Stimulated activated effector memory CD8-positive, alpha-beta T cell treated with anti-CD3 and anti-CD28 coated beads, Interleukin-12 subunit alpha, Interleukin-12 subunit beta, amount 100 ng/mL, for 72 hours (primary cell): ENCODE measurements around the gene ATG3.

Experiments used
- ATAC-seq: fragments of 150-1000 bp; cut with Tn5 transposase; 2 replicates; pipeline ENCODE4 v1.10.0; 2021
- DNase-seq, 2 donors: peaks; one replicate each; pipeline ENCODE4 v3.0.0; 2021 to 2022; ENCODE audit warnings: low spot score in 2 of 2
- H3K27ac Mint-ChIP-seq: one replicate; pipeline ENCODE4 v1.8.0; 2022; ENCODE audit warnings: mild to moderate bottlenecking, mixed read lengths
- H3K36me3 Mint-ChIP-seq: one replicate; pipeline ENCODE4 v1.8.0; 2022; ENCODE audit warnings: mild to moderate bottlenecking, mixed read lengths
- H3K4me1 Mint-ChIP-seq: one replicate; pipeline ENCODE4 v1.8.0; 2022; ENCODE audit warnings: mixed read lengths
- H3K4me3 Mint-ChIP-seq: one replicate; pipeline ENCODE4 v1.8.0; 2022; ENCODE audit warnings: mild to moderate bottlenecking, mixed read lengths
- H3K9me3 Mint-ChIP-seq: one replicate; pipeline ENCODE4 v1.8.0; 2022; ENCODE audit warnings: mixed read lengths

Gene ATG3

GRCh38 chr3:112561734-112562529 lies at the start of gene ATG3, which contains the start of gene SLC35A5:
Gene ATG3, minus strand, starts transcription at chr3:112561962. Its CDS starts 434 bp downstream, at chr3:112561528.
Gene SLC35A5, plus strand, starts transcription at chr3:112562045. Its CDS starts 1,359 bp downstream, at chr3:112563404.
- H3K4me1 Mint-ChIP-seq = peaks cover 20% of the 10 kb centered on the region
- peaks cover 34% of the 10 kb centered on the region for H3K36me3 Mint-ChIP-seq

DNA sequence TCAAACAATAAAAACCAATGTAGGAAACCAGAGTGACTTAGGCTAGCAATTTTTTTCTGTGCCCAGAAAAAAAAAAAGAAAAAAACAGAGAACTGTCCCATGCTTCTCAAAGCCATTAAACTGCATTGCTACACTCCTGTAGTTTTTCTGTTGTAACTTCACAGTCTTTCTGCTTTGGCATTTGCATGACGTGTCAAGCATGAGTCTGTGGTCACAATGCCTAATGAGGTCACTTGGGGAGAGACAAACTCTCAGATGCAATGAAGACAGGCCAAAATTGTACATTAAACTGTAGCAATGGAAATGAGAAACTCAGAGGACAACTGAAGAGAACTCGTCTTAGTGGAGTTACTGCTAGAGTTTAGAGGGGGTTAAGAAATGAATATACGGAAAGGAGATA lies 48.4 kb upstream of the ATG3 start:
- DNase-seq = no peak
- H3K4me1 Mint-ChIP-seq = no peaks in the 10 kb centered on the region
- H3K9me3 Mint-ChIP-seq = no peaks in the 10 kb centered on the region
- no peaks in the 10 kb centered on the region for H3K36me3 Mint-ChIP-seq
- no peak for ATAC-seq
- no peak overlapping the region for H3K4me3 Mint-ChIP-seq
- H3K27ac Mint-ChIP-seq = no peak overlapping the region

More at GRCh38 chr3:112561734-112562529, at the start of gene ATG3, which contains the start of gene SLC35A5:
- ATAC-seq (peak; percentile 91), DNase-seq (peak; percentile 91 to 99)
- Mint-ChIP-seq H3K27ac (peak within 1 kb of the TSS; percentile 95), H3K4me3 (peak within 1 kb of the TSS; percentile 91), H3K9me3 (no peaks in the 10 kb centered on the region)

DNA sequence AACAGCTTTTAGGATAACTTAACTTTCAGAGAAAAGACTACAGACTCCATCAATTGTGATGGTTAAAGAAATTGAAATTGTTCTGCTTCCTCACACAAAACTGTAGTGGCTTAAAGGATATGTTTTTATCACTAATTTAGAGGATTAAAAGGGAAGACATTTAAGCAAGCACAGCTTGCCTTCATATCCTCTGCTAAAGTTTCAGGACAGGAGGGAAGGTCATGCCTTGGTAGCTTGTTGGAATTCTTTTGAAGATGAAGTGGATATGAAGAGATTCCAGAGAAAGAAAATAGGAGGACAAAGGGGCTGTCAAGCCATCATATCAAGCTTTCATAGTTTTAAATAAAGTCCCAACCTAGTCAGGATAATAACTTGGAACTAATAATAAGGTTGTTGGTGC lies 46.1 kb upstream of the ATG3 start:
- H3K27ac Mint-ChIP-seq = no peak overlapping the region
- no peaks in the 10 kb centered on the region for H3K4me1 Mint-ChIP-seq
- ATAC-seq (no peak), DNase-seq (no peak)
- H3K4me3 Mint-ChIP-seq = no peak overlapping the region
- no peaks in the 10 kb centered on the region for H3K36me3 Mint-ChIP-seq
- H3K9me3 Mint-ChIP-seq = no peaks in the 10 kb centered on the region

DNA sequence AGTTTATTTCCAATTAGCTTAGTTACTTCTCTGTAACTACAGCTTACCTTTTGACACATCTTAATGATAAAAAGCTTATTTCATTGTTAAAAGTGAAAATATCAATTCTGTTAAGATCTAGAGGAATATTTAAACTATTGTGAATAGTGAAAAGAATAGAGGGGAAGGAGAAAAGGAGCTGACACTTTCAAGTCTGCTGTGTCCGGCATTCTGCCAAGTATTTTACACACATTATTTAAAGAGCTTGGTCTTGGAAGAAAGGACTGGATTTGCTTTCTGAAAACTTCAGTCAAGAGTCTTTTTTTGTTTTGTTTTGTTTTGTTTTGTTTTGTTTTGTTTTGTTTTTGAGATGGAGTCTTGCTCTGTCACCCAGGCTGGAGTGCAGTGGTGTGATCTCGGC lies 44.3 kb upstream of the ATG3 start:
- Mint-ChIP-seq H3K4me1 (peaks cover 9% of the 10 kb centered on the region), H3K4me3 (no peak overlapping the region), H3K27ac (no peak overlapping the region), H3K9me3 (no peaks in the 10 kb centered on the region), H3K36me3 (no peaks in the 10 kb centered on the region)
- ATAC-seq (no peak), DNase-seq (no peak)

DNA sequence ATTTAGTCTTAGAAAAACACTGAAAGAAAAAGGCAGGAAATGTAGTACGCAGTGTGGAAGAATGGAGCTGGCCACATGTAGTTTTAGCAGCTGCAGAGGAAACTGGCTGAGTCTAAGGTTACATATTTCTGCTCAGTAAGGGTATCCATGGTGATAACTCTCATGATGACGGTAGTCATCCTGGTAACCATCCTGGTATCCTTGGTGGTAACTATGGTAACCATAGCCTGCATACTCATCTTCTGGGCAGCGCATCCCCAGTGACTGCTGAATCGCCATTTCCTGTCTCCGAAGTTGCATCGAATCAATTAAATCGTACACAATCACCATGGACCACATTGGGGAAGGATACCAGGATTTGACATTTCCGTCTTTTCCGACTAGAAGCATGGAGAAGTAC lies 43.5 kb upstream of the ATG3 start:
- DNase-seq (no peak), ATAC-seq (peak; percentile 85)
- H3K27ac Mint-ChIP-seq = no peak overlapping the region

GRCh38 chr3:112604536-112604935 lies 42.8 kb upstream of the ATG3 start:
- ATAC-seq = no peak
- H3K4me3 Mint-ChIP-seq = no peak overlapping the region
- H3K36me3 Mint-ChIP-seq = no peaks in the 10 kb centered on the region
- no peak for DNase-seq
- H3K9me3 Mint-ChIP-seq = no peaks in the 10 kb centered on the region
- H3K4me1 Mint-ChIP-seq = peaks cover 9% of the 10 kb centered on the region
- no peak overlapping the region for H3K27ac Mint-ChIP-seq

More for the DNA sequence above, 43.5 kb upstream of the ATG3 start:
- Mint-ChIP-seq H3K4me1 (peaks cover 9% of the 10 kb centered on the region), H3K4me3 (no peak overlapping the region), H3K36me3 (no peaks in the 10 kb centered on the region), H3K9me3 (no peaks in the 10 kb centered on the region)

DNA sequence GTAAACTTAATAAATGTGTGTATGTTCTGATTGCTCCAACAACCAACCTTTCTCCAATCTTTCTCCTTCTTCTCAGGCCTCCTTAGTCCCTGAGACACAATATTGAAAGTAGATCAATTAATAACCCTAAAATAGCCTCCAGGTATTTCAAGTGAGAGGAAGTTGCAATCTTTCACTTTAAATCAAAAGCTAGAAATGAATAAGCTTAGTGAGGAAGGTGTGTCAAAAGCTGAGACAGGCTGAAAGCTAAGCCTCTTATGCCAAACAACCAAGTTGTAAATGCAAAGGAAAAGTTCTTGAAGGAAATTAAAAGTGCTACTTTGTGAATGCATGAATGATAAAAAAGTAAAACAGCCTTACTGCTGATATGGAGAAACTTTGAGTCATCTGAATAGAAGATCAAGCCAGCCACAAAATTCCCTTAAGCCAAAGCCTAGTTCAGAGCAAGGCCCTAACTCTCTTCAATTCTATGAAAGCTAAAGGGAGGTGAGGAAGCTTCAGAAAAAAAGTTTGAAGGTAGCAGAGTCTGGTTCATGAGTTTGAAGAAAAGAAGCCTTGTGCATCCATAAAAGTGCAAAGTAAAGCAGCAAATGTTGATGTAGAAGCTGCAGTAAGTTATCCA lies 40.6 kb upstream of the ATG3 start:
- H3K4me1 Mint-ChIP-seq = peaks cover 9% of the 10 kb centered on the region
- no peak for DNase-seq
- no peaks in the 10 kb centered on the region for H3K36me3 Mint-ChIP-seq
- no peak overlapping the region for H3K4me3 Mint-ChIP-seq
- H3K27ac Mint-ChIP-seq = no peak overlapping the region
- no peak for ATAC-seq
- H3K9me3 Mint-ChIP-seq = no peaks in the 10 kb centered on the region

DNA sequence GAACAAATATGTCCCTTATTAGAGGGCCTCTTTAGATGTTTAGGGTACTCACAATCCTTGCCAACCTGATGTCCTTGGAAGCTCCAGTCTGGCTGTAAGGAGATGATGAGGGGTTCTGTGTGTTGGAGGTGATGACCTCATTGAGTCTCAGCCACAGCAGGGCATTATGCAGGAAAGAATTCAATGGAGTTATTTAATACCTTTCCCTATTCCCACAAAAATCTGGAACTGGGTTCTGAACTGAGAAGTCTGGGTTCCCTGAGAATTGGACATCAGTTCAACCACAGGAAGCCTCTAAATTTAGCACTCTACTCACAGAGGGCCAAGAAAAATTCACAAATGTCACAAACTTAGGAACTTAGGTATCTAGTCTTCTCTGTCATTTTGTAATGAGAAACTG lies 37.0 kb upstream of the ATG3 start:
- H3K9me3 Mint-ChIP-seq = no peaks in the 10 kb centered on the region

DNA sequence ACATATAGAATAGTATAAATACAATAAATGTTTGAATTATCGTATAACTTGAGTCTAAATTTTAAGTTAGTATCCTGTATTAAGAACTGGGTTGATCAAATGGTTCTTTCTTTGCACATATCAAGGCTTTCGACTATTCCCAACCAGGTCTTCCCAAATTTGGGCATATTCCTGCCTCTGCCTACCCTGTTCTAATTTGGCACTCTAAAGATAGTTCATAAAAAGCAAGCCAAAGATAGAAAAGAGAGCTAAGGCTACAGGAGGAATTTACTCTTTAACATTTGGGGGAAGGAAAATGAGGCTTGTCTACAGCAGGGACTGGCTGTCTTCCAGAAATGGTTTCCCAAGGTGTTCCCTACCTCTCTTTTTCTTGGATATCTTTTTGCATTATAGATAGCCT lies 36.2 kb upstream of the ATG3 start:
- H3K9me3 Mint-ChIP-seq = peaks cover 1% of the 10 kb centered on the region
- H3K27ac Mint-ChIP-seq = no peak overlapping the region

More for the DNA sequence above, 37.0 kb upstream of the ATG3 start:
- Mint-ChIP-seq H3K4me1 (peaks cover 9% of the 10 kb centered on the region), H3K4me3 (no peak overlapping the region), H3K36me3 (no peaks in the 10 kb centered on the region), H3K27ac (no peak overlapping the region)
- DNase-seq = no peak
- no peak for ATAC-seq

DNA sequence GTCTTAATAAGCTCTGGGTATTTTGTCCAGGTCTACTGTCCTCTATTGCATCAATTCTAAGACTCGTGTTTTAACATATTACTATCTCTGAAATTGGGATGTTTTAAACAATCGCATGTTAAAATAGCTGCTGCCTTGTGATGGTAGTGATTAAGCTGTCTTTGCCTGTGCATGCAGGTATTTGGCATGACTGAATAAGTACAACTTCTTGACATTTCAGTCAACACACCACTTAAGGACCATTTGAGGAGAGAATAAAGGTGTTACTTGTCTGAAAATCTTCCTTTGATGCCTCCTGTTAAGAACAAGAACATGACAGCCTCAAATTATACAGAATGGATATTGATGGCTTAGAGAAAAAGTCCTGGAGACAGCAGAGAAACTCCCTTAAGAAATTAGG lies 33.1 kb upstream of the ATG3 start:
- DNase-seq (no peak), ATAC-seq (no peak)
- H3K27ac Mint-ChIP-seq = no peak overlapping the region
- no peak overlapping the region for H3K4me3 Mint-ChIP-seq
- H3K36me3 Mint-ChIP-seq = no peaks in the 10 kb centered on the region
- H3K4me1 Mint-ChIP-seq = no peaks in the 10 kb centered on the region
- peaks cover 3% of the 10 kb centered on the region for H3K9me3 Mint-ChIP-seq

More for the DNA sequence above, 36.2 kb upstream of the ATG3 start:
- peaks cover 9% of the 10 kb centered on the region for H3K4me1 Mint-ChIP-seq
- H3K4me3 Mint-ChIP-seq = no peak overlapping the region
- no peak for DNase-seq
- no peaks in the 10 kb centered on the region for H3K36me3 Mint-ChIP-seq
- no peak for ATAC-seq

GRCh38 chr3:112593258-112593657 lies 31.5 kb upstream of the ATG3 start:
- Mint-ChIP-seq H3K4me1 (no peaks in the 10 kb centered on the region), H3K9me3 (peaks cover 3% of the 10 kb centered on the region), H3K27ac (no peak overlapping the region), H3K36me3 (no peaks in the 10 kb centered on the region), H3K4me3 (no peak overlapping the region)
- ATAC-seq (no peak), DNase-seq (no peak)

DNA sequence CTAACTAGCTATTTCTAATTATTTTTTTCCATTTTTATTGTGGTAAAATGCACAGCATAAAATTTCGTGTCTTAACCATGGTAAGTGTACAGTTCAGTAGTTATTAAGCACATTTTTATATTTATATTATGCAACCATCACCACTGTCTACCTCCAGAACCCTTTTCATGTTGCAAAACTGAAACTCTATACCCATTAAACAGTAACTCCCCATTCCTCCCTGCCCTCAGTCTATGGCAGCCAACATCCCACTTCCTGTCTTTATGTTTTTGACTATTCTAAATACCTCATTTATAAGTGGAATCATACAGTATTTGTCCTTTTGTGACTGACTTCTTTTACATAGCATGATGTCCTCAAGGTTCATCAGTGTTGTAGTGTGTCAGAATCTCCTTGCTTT lies 25.6 kb upstream of the ATG3 start:
- no peak overlapping the region for H3K4me3 Mint-ChIP-seq
- no peak overlapping the region for H3K27ac Mint-ChIP-seq
- ATAC-seq (no peak), DNase-seq (no peak)
- no peaks in the 10 kb centered on the region for H3K4me1 Mint-ChIP-seq
- H3K9me3 Mint-ChIP-seq = no peaks in the 10 kb centered on the region
- H3K36me3 Mint-ChIP-seq = peaks cover 34% of the 10 kb centered on the region

DNA sequence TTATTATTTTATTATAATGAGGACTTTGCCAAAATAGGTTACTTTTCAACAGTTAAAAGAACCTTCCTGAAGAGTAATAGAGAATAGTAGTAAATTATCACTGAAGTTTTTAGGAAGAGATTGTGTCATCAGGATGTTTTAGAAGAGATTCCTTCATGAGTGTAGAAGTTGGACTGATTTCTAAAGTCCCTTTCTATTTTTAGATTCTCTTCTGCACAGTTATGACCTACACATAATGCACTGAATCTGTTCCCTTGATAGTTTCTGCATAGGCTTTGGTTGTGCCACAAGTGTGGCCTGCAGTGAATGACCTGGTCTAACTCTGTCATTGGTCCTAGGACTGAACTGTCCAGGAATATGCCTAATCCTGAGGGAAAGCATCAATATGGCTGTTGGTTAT lies 24.0 kb upstream of the ATG3 start:
- H3K4me1 Mint-ChIP-seq = no peaks in the 10 kb centered on the region
- no peak overlapping the region for H3K4me3 Mint-ChIP-seq
- H3K9me3 Mint-ChIP-seq = no peaks in the 10 kb centered on the region
- ATAC-seq (no peak), DNase-seq (no peak)
- H3K36me3 Mint-ChIP-seq = peaks cover 41% of the 10 kb centered on the region
- H3K27ac Mint-ChIP-seq = no peak overlapping the region

- no peaks in the 10 kb centered on the region for H3K4me1 Mint-ChIP-seq
- H3K9me3 Mint-ChIP-seq = no peaks in the 10 kb centered on the region
- ATAC-seq (no peak), DNase-seq (no peak)
- H3K27ac Mint-ChIP-seq = no peak overlapping the region
- H3K36me3 Mint-ChIP-seq = peaks cover 47% of the 10 kb centered on the region
- H3K4me3 Mint-ChIP-seq = no peak overlapping the region
Observed at GRCh38 chr3:112583105-112583504, 21.3 kb upstream of the ATG3 start.

DNA sequence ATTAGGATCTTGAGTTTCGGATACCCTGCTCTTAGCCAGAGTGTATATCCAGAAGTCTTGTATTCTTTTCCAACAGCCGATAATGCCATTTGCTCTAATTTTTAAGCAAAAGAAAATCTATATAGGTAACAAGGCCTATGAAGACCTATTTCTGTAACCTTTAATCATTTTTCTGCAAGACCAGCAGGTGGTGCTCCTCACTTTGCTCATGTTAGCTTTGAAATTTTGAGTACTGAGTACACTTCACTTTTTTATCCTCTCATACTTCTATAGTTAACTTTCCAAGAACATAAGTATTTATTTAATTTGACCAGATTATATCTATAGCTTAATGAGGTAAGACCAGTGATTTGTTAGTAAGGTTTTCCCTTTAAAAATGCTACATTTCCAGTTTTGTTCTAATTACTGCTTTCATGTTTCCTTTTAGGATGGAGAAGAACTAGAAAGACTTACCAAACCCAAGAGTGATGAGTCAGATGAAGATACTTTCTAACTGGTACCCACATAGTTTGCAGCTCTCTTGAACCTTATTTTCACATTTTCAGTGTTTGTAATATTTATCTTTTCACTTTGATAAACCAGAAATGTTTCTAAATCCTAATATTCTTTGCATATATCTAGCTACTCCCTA lies 20.6 kb upstream of the ATG3 start:
- Mint-ChIP-seq H3K36me3 (peaks cover 47% of the 10 kb centered on the region), H3K4me3 (no peak overlapping the region), H3K9me3 (no peaks in the 10 kb centered on the region), H3K27ac (no peak overlapping the region), H3K4me1 (no peaks in the 10 kb centered on the region)
- ATAC-seq = peak; percentile 58
- no peak for DNase-seq

DNA sequence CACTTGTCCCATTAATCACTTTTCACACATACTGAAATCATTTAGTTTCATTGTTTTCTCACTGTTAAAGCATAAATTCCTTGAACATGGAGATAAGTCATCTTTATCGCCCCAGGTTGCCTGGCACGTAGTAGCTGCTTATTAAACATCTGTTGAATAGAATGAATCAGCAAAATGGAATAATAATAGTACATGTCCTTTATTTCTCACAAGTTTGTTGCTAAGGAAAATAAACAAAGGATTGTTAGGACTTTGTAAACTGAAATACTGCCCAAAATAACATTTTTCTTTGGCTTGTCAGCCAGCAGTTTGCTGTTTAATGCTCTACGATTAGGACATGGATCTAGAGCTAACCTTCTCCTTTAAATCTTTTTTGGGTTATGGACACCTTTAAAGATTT lies 17.9 kb upstream of the ATG3 start:
- ATAC-seq (no peak), DNase-seq (no peak)
- peaks cover 47% of the 10 kb centered on the region for H3K36me3 Mint-ChIP-seq
- no peaks in the 10 kb centered on the region for H3K4me1 Mint-ChIP-seq
- H3K27ac Mint-ChIP-seq = peak overlapping the region; percentile 29
- H3K4me3 Mint-ChIP-seq = no peak overlapping the region
- H3K9me3 Mint-ChIP-seq = no peaks in the 10 kb centered on the region
